Esophagus muscularis mucosa (tissue), 4 donors: ENCODE measurements around the gene COX5B. TPM values are rescaled to one million over a fixed set of nuclear protein-coding genes. Genes with fewer than 3 reads are reported as not detected.

Experiments
- DNase-seq: peaks from one replicate; pipeline ENCODE4 v3.0.0-alpha.2; 2017; ENCODE audit errors: extremely low spot score
- H3K27ac ChIP-seq, 4 donors: fragments of 200-600 bp; sonication (generic); replicated peaks in 1 of 4; 1 replicate in 3 of 4; 2 replicates in 1 of 4; pipeline ENCODE4 v1.5.1; 2016 to 2019; ENCODE audit warnings: mild to moderate bottlenecking in 1 of 4
- H3K27me3 ChIP-seq, 4 donors: fragments of 200-600 bp; sonication (generic); one replicate each; pipeline versions ENCODE4 v1.5.1 to v1.6.0; 2016 to 2019
- H3K36me3 ChIP-seq, 4 donors: fragments of 200-600 bp; sonication (generic); one replicate each; pipeline ENCODE4 v1.5.1; 2016 to 2019
- H3K4me1 ChIP-seq, 4 donors: fragments of 200-600 bp; sonication (generic); one replicate each; pipeline ENCODE4 v1.5.1; 2016 to 2019
- H3K4me3 ChIP-seq, 4 donors: fragments of 200-600 bp; sonication (generic); 1 replicate in 2 of 4; 2 replicates in 2 of 4; pipeline ENCODE4 v1.5.1; 2016 to 2019; ENCODE audit warnings: mild to moderate bottlenecking in 4 of 4, moderate library complexity in 1 of 4
- H3K9me3 ChIP-seq, 4 donors: fragments of 200-600 bp; sonication (generic); 1 replicate in 3 of 4; 2 replicates in 1 of 4; pipeline ENCODE4 v1.5.1; 2016 to 2019
- CTCF ChIP-seq, 3 experiments: fragments of 200-600 bp in 2 of 3; fragments of 450-650 bp in 1 of 3; sonication (generic) in 2 of 3; IDR thresholded peaks; one replicate each; pipeline ENCODE4 v1.5.1; 2017 to 2019; ENCODE audit warnings: antibody characterized with exemption in 3 of 3, mild to moderate bottlenecking in 2 of 3, moderate library complexity in 1 of 3
- EP300 ChIP-seq: sonication (generic); formaldehyde crosslinking; IDR thresholded peaks from one replicate; pipeline ENCODE4 v1.6.1; 2017; ENCODE audit warnings: antibody characterized with exemption
- POLR2A ChIP-seq: fragments of 450-650 bp; IDR thresholded peaks from one replicate; pipeline ENCODE4 v1.6.1; 2017; ENCODE audit warnings: antibody characterized with exemption, moderate library complexity, mild to moderate bottlenecking, low read depth
- POLR2AphosphoS5 ChIP-seq, 2 donors: sonication (generic); formaldehyde crosslinking; IDR thresholded peaks; one replicate each; pipeline ENCODE4 v1.6.1; 2017; ENCODE audit warnings: antibody characterized with exemption in 2 of 2
- WGBS: methylation state at CpG from one replicate; pipeline ENCODE4 v1.1.5; 2018; 5-methylcytosine and 5-hydroxymethylcytosine counted together
- intact Hi-C: fragments of 100-400 bp; cut with DNase I; formaldehyde crosslinking; loops from one replicate; pipeline ENCODE4 v1.15.1; 2023
- total RNA-seq, 4 donors: library from RNA; depleted of rRNA; stranded (reverse); fragments of >200 nt; gene quantifications; one replicate each; pipeline versions ENCODE4 v1.1.0 to v1.2.1, GENCODE V29; 2016

COX5B gene
- total RNA-seq, 4 donors from 2014 or later = 382 to 507 (median 481) TPM

GRCh38 chr2:97656905-97657587 lies 11.2 kb downstream of the COX5B start:
- DNase-seq = no peak
- H3K36me3 ChIP-seq = peaks cover 26 to 70% (median 65%) of the 10 kb centered on the region in 4 donors

GRCh38 chr2:97657986-97658690 lies 12.3 kb downstream of the COX5B start:
- Histone ChIP-seq H3K36me3 (peaks cover 26 to 70% (median 65%) of the 10 kb centered on the region in 4 donors), H3K27ac (no peak overlapping the region), H3K27me3 (no peaks in the 10 kb centered on the region), H3K4me1 (peaks cover 26 to 30% (median 29%) of the 10 kb centered on the region in 4 donors), H3K9me3 (peaks cover 0 to 8% (median 2%) of the 10 kb centered on the region in 4 donors), H3K4me3 (no peak overlapping the region)
- intact Hi-C loops = no loop called here
- no peak for TF ChIP-seq POLR2AphosphoS5 (IDR thresholded peaks at IDR 0.05)
- TF ChIP-seq POLR2A = no peak
- TF ChIP-seq EP300 = no peak
- no peak for TF ChIP-seq CTCF (IDR thresholded peaks at IDR 0.05)
- no peak for DNase-seq
- WGBS = 92% methylated on average over 24 of the region's 37 CpGs

More at GRCh38 chr2:97656905-97657587, 11.2 kb downstream of the COX5B start:
- TF ChIP-seq POLR2AphosphoS5 (IDR thresholded peaks at IDR 0.05) = no peak
- no peak overlapping the region for H3K27ac ChIP-seq
- peaks cover 17 to 20% (median 19%) of the 10 kb centered on the region in 4 donors for H3K4me1 ChIP-seq
- no peak overlapping the region for H3K4me3 ChIP-seq
- no peaks in the 10 kb centered on the region for H3K27me3 ChIP-seq
- intact Hi-C loops = no loop called here
- peaks cover 0 to 8% (median 2%) of the 10 kb centered on the region in 4 donors for H3K9me3 ChIP-seq
- 83% methylated on average over 15 of the region's 15 CpGs for WGBS

- intact Hi-C loops = no loop called here
- TF ChIP-seq CTCF (IDR thresholded peaks at IDR 0.05) (no peak), POLR2AphosphoS5 (IDR thresholded peaks at IDR 0.05) (no peak), EP300 (no peak), POLR2A (no peak)
- Histone ChIP-seq H3K4me1 (peaks cover 26 to 32% (median 30%) of the 10 kb centered on the region in 4 donors), H3K4me3 (no peak overlapping the region), H3K27me3 (no peaks in the 10 kb centered on the region), H3K27ac (no peak overlapping the region), H3K36me3 (peaks cover 26 to 70% (median 62%) of the 10 kb centered on the region in 4 donors), H3K9me3 (peaks cover 0 to 6% (median 2%) of the 10 kb centered on the region in 4 donors)
- DNase-seq = no peak
- whole genome bisulfite sequencing = 84% methylated on average over 7 of the region's 13 CpGs
These were observed 12.9 kb downstream of the COX5B start for GRCh38 chr2:97658691-97659157.

- DNase-seq = no peak
- TF ChIP-seq POLR2AphosphoS5 (IDR thresholded peaks at IDR 0.05) (no peak), CTCF (IDR thresholded peaks at IDR 0.05) (no peak), POLR2A (no peak), EP300 (no peak)
- H3K9me3 ChIP-seq = no peaks in the 10 kb centered on the region
- no peaks in the 10 kb centered on the region for H3K27me3 ChIP-seq
- H3K27ac ChIP-seq = no peak overlapping the region
- 91% methylated on average over 24 of the region's 29 CpGs for WGBS
- peaks cover 26 to 64% (median 55%) of the 10 kb centered on the region in 4 donors for H3K36me3 ChIP-seq
- intact Hi-C loops = loop anchor here (5.0 kb wide), 1 partner anchor 67 kb away; no protein-coding TSS in a partner anchor
- peaks cover 26 to 32% (median 30%) of the 10 kb centered on the region in 4 donors for H3K4me1 ChIP-seq
- H3K4me3 ChIP-seq = no peak overlapping the region
These were observed 13.6 kb downstream of the COX5B start for GRCh38 chr2:97659256-97660043.
